Loucy (cell line): Measurements from ENCODE around the gene PRKD3.

Experiments
- CTCF ChIP-seq: fragments of 200-600 bp; sonication (generic); conservative IDR thresholded peaks from 2 replicates; pipeline ENCODE4 v1.5.1; 2014; ENCODE audit warnings: mild to moderate bottlenecking, antibody characterized with exemption, low read length
- EZH2phosphoT487 ChIP-seq: fragments of 200-600 bp; IDR thresholded peaks from 2 replicates; pipeline ENCODE4 v1.6.1; 2018; ENCODE audit warnings: antibody characterized with exemption, mild to moderate bottlenecking, moderate library complexity, borderline replicate concordance

- TF ChIP-seq CTCF (no peak), EZH2phosphoT487 (no peak)
These were observed 8.6 kb upstream of the PRKD3 start for GRCh38 chr2:37333256-37333655.
